Muscle of leg (tissue), 11 donors: ENCODE data around the gene TFAP2C. TPM values are rescaled to one million over a fixed set of nuclear protein-coding genes. Genes with fewer than 3 reads are reported as not detected.

Experiments
- DNase-seq: peaks from one replicate; pipeline ENCODE4 v3.0.0; 2013
- H3K27ac ChIP-seq: one replicate; pipeline ENCODE4 v1.5.1; 2013; ENCODE audit warnings: mild to moderate bottlenecking, low read length, control low read depth
- H3K27me3 ChIP-seq: one replicate; pipeline ENCODE4 v1.6.1; 2013; ENCODE audit warnings: low read length; ENCODE audit not compliant: control insufficient read depth, insufficient read depth
- H3K36me3 ChIP-seq: one replicate; pipeline ENCODE4 v1.6.1; 2013; ENCODE audit warnings: low read length; ENCODE audit not compliant: control insufficient read depth, insufficient read depth
- H3K4me1 ChIP-seq: one replicate; pipeline ENCODE4 v1.6.1; 2013; ENCODE audit warnings: low read length; ENCODE audit not compliant: control insufficient read depth, insufficient read depth
- H3K4me3 ChIP-seq: one replicate; pipeline ENCODE4 v1.5.1; 2013; ENCODE audit warnings: low read length, control low read depth
- H3K9me3 ChIP-seq: replicated peaks from 2 replicates; pipeline ENCODE4 v1.6.1; 2013; ENCODE audit warnings: low read depth, low read length; ENCODE audit not compliant: control insufficient read depth
- WGBS: methylation state at CpG from one replicate; pipeline ENCODE4 v1.1.5; 2013; ENCODE audit warnings: missing lambda C conversion rate; ENCODE audit not compliant: insufficient coverage; 5-methylcytosine and 5-hydroxymethylcytosine counted together
- polyA plus RNA-seq, 8 donors: library from polyadenylated mRNA; unstranded; fragments of 120-200 nt; gene quantifications; one replicate each; pipeline versions ENCODE4 v1.2.1 to v1.2.3, GENCODE V29; 2013; ENCODE audit warnings: inconsistent platforms in 1 of 8, low replicate concordance in 1 of 8; ENCODE audit not compliant: insufficient read length in 8 of 8, insufficient read depth in 1 of 8
- total RNA-seq: library from RNA; stranded (reverse); fragments of 120-200 nt; gene quantifications from one replicate; pipeline ENCODE4 v1.2.4, GENCODE V29; 2013

Gene TFAP2C
- total and polyA plus RNA-seq, 9 donors = 0.06 to 6.1 (median 0.08) TPM

DNA sequence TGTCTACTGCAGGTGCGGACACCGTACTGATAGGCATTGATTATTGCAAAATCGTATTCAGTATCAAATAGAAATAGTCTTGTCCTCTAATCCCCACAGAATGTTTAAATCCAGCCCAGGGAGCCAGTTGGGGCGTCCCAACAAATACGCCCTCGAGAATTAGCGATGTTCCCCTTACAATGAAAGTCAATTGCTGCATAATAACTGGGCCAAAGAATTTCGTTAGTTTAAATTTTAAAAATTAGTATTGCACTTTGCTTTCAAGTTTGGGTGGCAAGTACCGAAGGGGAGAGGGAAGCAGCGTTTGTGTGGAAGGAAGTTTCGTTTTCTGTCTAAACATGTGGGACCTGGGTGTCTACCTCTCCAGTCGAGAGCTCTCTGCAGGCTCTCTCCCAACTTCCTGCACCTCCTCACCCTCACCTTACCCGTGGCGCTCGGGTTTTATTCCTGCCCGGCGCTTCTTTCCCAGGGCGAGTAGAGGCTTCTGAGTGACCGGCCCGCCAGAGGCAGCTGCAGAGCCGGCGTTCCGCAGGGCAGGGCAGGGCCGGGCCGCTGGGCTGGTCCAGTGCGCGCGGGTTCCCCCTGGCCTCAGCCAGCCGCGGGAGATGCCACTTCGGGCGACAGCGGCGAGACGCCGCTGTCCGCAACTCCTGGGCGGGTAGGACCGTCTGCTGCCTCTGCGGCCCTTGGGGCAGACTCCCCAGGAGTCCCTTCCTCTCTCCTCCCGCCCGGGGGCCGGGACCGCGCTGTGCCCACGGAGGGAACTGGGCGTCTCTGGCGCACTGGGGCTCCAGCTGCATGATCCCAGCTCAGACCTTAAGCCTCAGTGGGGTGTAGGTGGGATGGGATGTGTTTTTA is 862 bp upstream of the TFAP2C start:
- Histone ChIP-seq H3K4me3 (no peak overlapping the region), H3K9me3 (no peaks in the 10 kb centered on the region), H3K27me3 (peaks cover 91% of the 10 kb centered on the region), H3K36me3 (no peaks in the 10 kb centered on the region), H3K27ac (no peak overlapping the region), H3K4me1 (peaks cover 37% of the 10 kb centered on the region)
- DNase-seq = no peak
- WGBS = under 1% methylated on average over 30 of the region's 48 CpGs

DNA sequence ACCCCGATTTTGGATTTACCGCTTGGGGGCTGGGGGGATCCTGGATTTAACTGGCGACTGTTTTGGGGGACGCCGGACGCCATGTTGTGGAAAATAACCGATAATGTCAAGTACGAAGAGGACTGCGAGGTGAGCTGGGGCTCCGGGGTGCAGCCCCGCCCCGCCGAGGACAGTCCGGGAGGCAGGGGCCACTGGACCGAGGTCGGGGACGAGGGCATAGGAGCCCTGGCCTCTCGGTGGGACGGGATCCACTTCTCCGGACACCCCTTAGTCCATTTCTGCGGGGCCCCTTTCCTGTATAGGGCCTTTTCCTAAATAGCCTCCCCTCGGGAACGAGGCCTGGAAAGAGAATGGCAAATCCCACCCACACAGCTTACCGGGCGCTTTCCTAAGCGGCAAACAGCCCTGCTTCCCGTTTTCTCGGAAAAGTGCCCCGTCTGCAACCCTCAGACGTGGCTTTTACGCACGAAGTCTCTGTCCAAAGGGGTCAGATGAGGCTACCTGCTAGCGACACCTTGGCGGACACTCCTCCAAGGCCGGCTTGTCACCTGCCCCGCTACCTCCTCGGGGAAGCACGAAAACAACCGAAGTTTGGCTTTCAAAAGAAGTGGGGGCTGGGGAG is 469 bp downstream of the TFAP2C start:
- DNase-seq = no peak
- H3K4me3 ChIP-seq = peak overlapping the region; percentile 28
- H3K27me3 ChIP-seq = peaks cover 88% of the 10 kb centered on the region
- H3K4me1 ChIP-seq = peaks cover 37% of the 10 kb centered on the region
- H3K27ac ChIP-seq = no peak overlapping the region
- H3K9me3 ChIP-seq = no peaks in the 10 kb centered on the region
- WGBS = 0% methylated on average over 39 of the region's 39 CpGs
- H3K36me3 ChIP-seq = no peaks in the 10 kb centered on the region

DNA sequence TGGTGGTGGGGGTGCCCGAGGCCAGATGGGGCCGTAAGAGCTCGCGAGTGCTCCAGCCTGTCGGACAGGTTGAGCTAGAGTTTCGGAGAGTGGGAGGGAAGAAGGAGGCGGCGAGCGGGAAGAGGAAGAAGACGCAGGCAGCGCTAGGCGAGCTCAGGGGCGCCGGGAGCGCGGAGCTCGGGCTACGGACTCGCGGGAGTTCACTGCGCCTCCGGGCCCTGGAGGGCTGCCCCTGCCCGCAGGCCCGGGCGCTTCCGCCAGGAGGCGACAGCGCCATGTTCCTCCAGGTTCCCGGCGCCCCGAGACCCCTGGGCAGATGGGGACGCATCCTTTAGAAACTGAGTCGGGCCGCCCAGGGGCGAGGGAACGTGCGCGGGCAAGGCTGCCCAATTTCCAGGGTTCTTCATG is 984 bp downstream of the TFAP2C start:
- no peaks in the 10 kb centered on the region for H3K9me3 ChIP-seq

DNA sequence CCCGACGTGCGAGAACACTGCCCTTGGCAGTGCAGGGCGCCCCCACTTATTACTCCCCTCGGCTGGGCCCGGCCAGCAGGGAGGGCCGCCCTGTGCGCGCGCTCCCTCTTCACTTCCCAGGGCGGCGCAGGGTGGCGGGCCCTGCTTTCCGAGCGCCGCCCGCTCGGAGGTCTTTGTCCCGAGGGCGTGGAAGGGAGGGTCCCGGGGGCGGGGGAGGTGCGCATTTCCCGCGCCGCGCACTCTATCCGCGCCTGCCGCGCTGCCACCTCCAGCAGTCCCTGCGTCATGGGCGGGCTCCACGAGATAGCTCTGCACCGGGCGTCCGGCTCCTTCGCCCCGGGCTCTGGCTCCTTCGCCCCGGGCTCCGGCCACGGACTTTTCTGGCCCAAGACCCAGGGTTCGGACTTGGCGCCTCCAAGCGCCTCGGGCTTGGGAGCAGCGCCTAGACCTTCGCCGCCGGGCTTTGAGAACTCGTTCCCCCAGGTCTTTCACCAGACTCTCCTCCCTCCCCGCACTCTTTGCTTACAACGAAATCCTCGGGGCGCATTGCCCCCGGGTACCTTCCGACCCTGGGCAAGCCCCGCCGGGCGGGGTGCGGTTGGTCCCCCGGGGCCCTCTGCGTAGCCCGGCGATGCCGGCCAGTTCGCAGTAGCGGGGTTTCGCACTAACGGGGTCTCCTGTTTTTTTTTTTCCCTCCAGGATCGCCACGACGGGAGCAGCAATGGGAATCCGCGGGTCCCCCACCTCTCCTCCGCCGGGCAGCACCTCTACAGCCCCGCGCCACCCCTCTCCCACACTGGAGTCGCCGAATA is 1.6 kb downstream of the TFAP2C start:
- WGBS = 1% methylated on average over 80 of the region's 82 CpGs
- no peak for DNase-seq
- Histone ChIP-seq H3K36me3 (no peaks in the 10 kb centered on the region), H3K27ac (no peak overlapping the region), H3K27me3 (peaks cover 84% of the 10 kb centered on the region), H3K4me1 (peaks cover 37% of the 10 kb centered on the region), H3K9me3 (no peaks in the 10 kb centered on the region), H3K4me3 (no peak overlapping the region)

More for the DNA sequence above, 984 bp downstream of the TFAP2C start:
- no peak overlapping the region for H3K4me3 ChIP-seq
- H3K27ac ChIP-seq = no peak overlapping the region
- H3K27me3 ChIP-seq = peaks cover 88% of the 10 kb centered on the region
- WGBS = 1% methylated on average over 38 of the region's 38 CpGs
- DNase-seq = peak; percentile 32
- H3K4me1 ChIP-seq = peaks cover 37% of the 10 kb centered on the region
- H3K36me3 ChIP-seq = no peaks in the 10 kb centered on the region

DNA sequence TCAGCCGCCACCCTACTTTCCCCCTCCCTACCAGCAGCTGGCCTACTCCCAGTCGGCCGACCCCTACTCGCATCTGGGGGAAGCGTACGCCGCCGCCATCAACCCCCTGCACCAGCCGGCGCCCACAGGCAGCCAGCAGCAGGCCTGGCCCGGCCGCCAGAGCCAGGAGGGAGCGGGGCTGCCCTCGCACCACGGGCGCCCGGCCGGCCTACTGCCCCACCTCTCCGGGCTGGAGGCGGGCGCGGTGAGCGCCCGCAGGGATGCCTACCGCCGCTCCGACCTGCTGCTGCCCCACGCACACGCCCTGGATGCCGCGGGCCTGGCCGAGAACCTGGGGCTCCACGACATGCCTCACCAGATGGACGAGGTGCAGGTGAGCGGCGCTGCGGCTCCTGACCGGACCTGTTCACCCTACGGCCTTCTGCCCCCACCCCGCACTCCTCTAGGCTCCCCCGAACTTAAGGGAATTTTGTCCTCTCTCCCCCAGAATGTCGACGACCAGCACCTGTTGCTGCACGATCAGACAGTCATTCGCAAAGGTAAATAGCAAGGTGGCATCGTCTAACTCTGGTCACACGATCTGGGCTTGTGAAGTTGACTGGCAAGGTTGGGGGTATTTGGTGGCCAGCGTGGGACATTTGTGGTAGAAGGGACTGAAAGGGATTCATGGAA is 2.3 kb downstream of the TFAP2C start:
- Histone ChIP-seq H3K4me1 (peaks cover 33% of the 10 kb centered on the region), H3K27me3 (peaks cover 83% of the 10 kb centered on the region), H3K4me3 (no peak overlapping the region), H3K9me3 (no peaks in the 10 kb centered on the region), H3K27ac (no peak overlapping the region), H3K36me3 (no peaks in the 10 kb centered on the region)
- 8% methylated on average over 41 of the region's 48 CpGs for WGBS
- no peak for DNase-seq

DNA sequence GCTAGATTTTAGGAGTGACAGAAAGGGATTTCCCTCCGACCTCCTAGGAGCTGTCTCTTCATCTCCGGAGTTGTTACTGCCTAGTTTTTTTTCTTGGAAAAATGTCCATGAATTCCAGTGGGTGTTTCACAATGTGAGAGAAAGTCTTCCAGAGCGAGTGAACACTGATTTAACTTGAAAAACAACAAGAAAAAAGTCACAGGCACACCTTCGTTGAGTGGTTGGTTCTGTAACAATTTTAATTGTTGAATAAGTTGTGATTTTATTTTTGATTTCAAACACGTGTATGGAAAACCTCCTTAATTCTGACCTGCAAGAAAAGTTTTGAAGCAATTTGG is 2.9 kb downstream of the TFAP2C start:
- Histone ChIP-seq H3K27ac (no peak overlapping the region), H3K9me3 (no peaks in the 10 kb centered on the region), H3K27me3 (peaks cover 80% of the 10 kb centered on the region), H3K4me1 (peaks cover 28% of the 10 kb centered on the region), H3K4me3 (no peak overlapping the region), H3K36me3 (no peaks in the 10 kb centered on the region)
- no peak for DNase-seq
- WGBS = 43% methylated on average over 1 of the region's 5 CpGs

DNA sequence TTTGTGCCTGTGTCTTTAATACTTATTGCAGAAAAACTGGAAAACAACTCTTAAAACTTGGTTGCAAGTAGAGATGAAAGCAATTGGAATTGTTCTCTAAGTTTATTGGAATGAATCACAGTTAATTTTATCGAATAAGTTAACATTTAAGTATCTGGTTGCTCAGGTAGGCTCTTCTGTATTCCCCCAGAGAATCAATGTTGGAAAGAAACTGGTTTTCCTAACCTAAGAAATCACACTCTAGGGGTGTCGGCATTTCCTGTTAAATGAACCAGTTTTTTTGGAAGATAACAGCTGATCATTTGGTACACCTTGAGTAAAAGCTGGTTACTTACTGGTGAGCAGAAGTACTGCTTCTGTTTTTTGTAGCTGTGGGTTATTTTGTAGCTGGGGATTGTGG is 5.2 kb downstream of the TFAP2C start:
- peaks cover 68% of the 10 kb centered on the region for H3K27me3 ChIP-seq
- H3K4me1 ChIP-seq = peaks cover 19% of the 10 kb centered on the region
- H3K4me3 ChIP-seq = no peak overlapping the region
- DNase-seq = no peak
- no peak overlapping the region for H3K27ac ChIP-seq
- H3K36me3 ChIP-seq = no peaks in the 10 kb centered on the region
- WGBS = no CpG with 5 or more reads among the region's 2 CpGs
- no peaks in the 10 kb centered on the region for H3K9me3 ChIP-seq

DNA sequence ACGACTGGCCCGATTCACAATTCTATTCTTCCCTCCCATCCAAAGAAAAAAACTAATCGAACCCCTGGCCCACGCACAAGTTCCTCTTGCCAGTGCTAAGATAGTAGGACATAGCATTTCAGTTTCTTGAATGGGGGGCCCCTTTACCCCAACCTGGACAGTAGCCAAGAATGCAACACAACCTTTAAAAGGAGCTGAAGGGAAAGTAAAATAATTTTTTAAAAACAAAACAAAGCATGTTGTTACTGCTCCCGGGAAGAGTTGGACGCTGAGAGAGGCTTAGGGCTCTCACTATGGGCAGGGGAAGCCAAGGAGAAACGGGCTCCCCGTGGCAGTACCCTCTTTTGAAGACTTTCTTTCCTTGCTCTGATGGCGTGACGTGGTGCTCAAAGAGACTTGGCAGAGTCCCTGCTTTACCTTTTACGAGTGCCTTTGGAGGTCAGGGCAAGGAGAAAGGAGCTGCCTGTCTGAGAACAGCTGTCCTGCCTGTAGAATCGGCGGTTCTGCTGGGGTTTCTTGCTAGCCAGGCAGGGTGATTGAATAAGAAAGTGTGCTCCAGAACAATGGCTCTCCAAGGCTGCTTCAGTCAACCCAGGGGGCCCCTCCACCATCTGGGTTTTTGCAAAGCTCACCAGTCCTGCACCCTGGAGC is 5.8 kb downstream of the TFAP2C start:
- Histone ChIP-seq H3K4me1 (peaks cover 13% of the 10 kb centered on the region), H3K36me3 (no peaks in the 10 kb centered on the region), H3K9me3 (no peaks in the 10 kb centered on the region), H3K27me3 (peaks cover 63% of the 10 kb centered on the region), H3K27ac (no peak overlapping the region), H3K4me3 (no peak overlapping the region)
- WGBS = 32% methylated on average over 8 of the region's 13 CpGs
- no peak for DNase-seq

DNA sequence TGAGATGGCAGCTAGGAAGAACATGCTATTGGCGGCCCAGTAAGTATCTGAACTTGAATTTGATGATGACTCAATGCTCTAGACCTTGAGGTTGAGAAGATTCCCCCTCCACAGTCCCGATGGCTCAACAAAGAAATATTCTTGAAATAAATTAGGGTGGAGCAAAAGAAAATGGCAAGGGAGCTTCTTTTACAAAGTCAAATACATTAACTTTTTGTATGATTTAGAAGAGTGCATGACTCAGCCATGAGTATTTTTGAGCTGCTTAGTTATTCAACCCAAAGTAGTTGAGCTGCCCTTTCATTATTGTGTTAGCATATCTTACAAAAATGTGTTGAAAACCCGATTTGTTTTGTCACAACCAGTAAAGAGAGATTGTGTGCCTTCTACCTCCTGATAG is 7.6 kb downstream of the TFAP2C start:
- H3K36me3 ChIP-seq = no peaks in the 10 kb centered on the region
- H3K4me1 ChIP-seq = no peaks in the 10 kb centered on the region
- no peak for DNase-seq
- no peak overlapping the region for H3K4me3 ChIP-seq
- WGBS = no CpG with 5 or more reads among the region's 3 CpGs
- H3K27me3 ChIP-seq = peaks cover 44% of the 10 kb centered on the region
- no peak overlapping the region for H3K27ac ChIP-seq
- no peaks in the 10 kb centered on the region for H3K9me3 ChIP-seq
